HL-60 (cell line): ENCODE measurements around the gene MARCOL.

Source experiments
- DNase-seq, 2 experiments: peaks; one replicate each; pipeline ENCODE4 v3.0.0-alpha.2; 2010 to 2020; ENCODE audit warnings: low read depth in 1 of 2, low spot score in 1 of 2
- H3K27ac ChIP-seq: fragments of 250-450 bp; sonication (Bioruptor Pico); replicated peaks from 2 replicates; pipeline ENCODE4 v1.5.1; 2020; ENCODE audit warnings: mild to moderate bottlenecking, moderate library complexity
- H3K27me3 ChIP-seq: fragments of 250-450 bp; sonication (Bioruptor Pico); 2 replicates; pipeline ENCODE4 v1.5.1; 2021; ENCODE audit warnings: mild to moderate bottlenecking, moderate library complexity; ENCODE audit not compliant: insufficient read depth, poor library complexity, severe bottlenecking
- H3K4me3 ChIP-seq: replicated peaks from 2 replicates; pipeline ENCODE4 v1.5.1; 2011; ENCODE audit warnings: mild to moderate bottlenecking, control low read depth, low read length; ENCODE audit not compliant: insufficient read depth
- CTCF ChIP-seq: IDR thresholded peaks from one replicate; pipeline ENCODE4 v1.5.1; 2011; ENCODE audit warnings: low read length, control low read depth, inconsistent platforms; ENCODE audit not compliant: insufficient read depth
- GABPA ChIP-seq: IDR thresholded peaks from 2 replicates; pipeline ENCODE4 v1.6.1; 2012; ENCODE audit warnings: low read depth
- POLR2AphosphoS5 ChIP-seq: IDR thresholded peaks from 2 replicates; pipeline ENCODE4 v1.6.1; 2012; ENCODE audit warnings: low read depth
- REST ChIP-seq: IDR thresholded peaks from 2 replicates; pipeline ENCODE4 v1.6.1; 2012; ENCODE audit warnings: low read depth; ENCODE audit not compliant: insufficient replicate concordance
- SPI1 ChIP-seq: IDR thresholded peaks from 2 replicates; pipeline ENCODE4 v1.6.1; 2012; ENCODE audit warnings: low read depth, mild to moderate bottlenecking, borderline replicate concordance

The MARCOL gene

DNA sequence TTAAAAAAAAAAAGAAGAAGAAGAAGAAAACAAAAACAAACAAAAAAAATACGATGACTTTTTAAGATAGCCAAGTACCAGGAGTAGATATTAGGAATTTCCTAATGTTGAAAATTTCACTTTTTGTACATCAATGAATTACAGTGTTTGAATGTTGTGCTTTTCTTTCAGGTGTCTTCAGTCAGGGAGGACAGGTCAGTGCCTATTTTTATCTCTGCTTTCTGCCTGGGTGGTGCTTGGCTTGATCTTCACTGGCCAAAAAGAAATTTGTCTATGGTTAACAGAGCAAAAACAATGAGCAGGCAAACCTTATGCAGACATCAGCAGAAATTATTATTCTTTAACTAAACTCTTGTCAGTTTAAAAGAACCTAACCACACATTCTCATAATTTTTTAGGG, 32.5 kb upstream of the MARCOL start:
- Histone ChIP-seq H3K27ac (no peak overlapping the region), H3K27me3 (no peaks in the 10 kb centered on the region), H3K4me3 (no peak overlapping the region)
- TF ChIP-seq REST: no peak
- TF ChIP-seq CTCF: no peak
- no peak for TF ChIP-seq SPI1
- TF ChIP-seq GABPA: no peak
- TF ChIP-seq POLR2AphosphoS5: no peak
- DNase-seq: no peak

DNA sequence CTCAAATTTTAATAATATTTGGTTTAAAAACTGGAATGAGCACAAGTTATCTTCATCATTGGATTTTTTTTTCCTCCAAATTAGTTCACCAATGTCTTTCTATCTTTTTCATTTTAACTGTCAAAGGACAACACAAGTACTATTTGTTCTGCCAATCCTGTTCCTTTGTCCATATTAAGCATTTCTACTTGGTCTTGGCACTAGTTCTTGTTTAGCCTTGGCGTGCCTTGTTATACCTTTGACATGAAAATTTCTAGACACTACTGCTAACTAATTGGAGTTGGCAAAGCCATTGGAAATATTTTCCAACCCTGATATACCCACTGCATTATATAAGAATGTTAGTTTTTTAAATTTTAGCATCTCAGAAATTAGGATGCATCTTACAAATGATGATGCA, 31.7 kb upstream of the MARCOL start:
- TF ChIP-seq CTCF (no peak), REST (no peak), GABPA (no peak), SPI1 (no peak), POLR2AphosphoS5 (no peak)
- DNase-seq: no peak
- Histone ChIP-seq H3K27me3 (no peaks in the 10 kb centered on the region), H3K4me3 (no peak overlapping the region), H3K27ac (no peak overlapping the region)

GRCh38 chr5:148208226-148208625, 30.1 kb upstream of the MARCOL start:
- TF ChIP-seq REST (no peak), SPI1 (no peak)
- Histone ChIP-seq H3K27ac (no peak overlapping the region), H3K27me3 (no peaks in the 10 kb centered on the region), H3K4me3 (no peak overlapping the region)
- DNase-seq: no peak

DNA sequence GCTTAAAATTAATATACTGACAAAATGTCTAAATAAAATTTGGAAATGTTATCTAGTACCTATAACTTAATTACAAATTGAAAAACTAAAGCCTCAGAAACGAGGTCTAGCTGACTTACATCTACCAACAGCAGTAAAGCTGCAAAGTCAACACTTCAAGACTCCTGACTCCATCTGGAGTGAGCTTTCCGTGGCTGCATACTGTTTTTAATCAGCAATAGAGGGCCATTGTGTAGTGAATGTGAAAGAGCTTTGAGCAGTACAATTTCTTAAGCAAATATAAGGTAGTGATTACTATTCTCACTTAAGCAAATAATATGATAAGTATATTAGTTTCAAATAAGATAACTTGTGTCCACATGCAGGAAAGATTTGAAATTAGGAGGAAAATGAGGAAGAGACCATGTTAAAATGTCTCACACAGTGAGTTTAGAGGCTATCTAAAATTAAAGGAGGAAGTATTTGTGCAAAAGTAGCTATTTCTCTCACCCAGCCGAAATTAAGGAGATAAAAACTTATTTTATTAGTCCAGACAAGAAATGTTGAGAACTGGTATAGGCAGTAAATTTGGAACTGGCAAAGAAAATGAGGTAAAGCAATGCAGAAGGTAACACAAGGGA, 29.1 kb upstream of the MARCOL start:
- Histone ChIP-seq H3K27ac (no peak overlapping the region), H3K4me3 (no peak overlapping the region), H3K27me3 (no peaks in the 10 kb centered on the region)
- no peak for DNase-seq
- TF ChIP-seq GABPA (no peak), CTCF (no peak), SPI1 (no peak), REST (no peak), POLR2AphosphoS5 (no peak)
